Activated CD8-positive, alpha-beta memory T cell treated with anti-CD3 and anti-CD28 coated beads, Interleukin-2, amount 50 U/mL, for 4 hours (primary cell): Measurements from ENCODE around the gene CCNB2.

ENCODE experiments used
- DNase-seq: peaks from one replicate; pipeline ENCODE4 v3.0.0-alpha.2; 2020

CCNB2 gene

DNA sequence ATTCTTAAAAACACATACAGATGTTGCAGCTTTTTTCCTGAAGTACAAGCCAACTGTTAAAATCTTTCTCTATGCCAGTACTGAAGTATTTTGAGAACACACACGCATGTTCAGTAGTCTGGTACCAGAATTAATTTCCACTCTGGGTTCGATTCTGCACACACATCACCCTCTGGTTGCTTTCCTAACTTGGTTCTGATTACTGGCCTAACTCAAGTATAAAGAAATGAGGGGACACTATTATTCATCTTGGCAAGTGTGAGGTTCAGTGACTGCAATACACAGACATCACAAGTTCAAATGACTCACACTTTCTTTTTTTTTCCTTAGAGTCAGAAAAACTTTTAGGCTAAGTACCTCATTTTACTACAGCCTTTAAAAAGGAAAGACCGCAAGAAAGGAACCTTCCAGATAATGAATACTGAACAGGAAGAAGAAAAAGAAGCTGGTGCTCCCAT lies 64.3 kb downstream of the CCNB2 start:
- no peak for DNase-seq

DNA sequence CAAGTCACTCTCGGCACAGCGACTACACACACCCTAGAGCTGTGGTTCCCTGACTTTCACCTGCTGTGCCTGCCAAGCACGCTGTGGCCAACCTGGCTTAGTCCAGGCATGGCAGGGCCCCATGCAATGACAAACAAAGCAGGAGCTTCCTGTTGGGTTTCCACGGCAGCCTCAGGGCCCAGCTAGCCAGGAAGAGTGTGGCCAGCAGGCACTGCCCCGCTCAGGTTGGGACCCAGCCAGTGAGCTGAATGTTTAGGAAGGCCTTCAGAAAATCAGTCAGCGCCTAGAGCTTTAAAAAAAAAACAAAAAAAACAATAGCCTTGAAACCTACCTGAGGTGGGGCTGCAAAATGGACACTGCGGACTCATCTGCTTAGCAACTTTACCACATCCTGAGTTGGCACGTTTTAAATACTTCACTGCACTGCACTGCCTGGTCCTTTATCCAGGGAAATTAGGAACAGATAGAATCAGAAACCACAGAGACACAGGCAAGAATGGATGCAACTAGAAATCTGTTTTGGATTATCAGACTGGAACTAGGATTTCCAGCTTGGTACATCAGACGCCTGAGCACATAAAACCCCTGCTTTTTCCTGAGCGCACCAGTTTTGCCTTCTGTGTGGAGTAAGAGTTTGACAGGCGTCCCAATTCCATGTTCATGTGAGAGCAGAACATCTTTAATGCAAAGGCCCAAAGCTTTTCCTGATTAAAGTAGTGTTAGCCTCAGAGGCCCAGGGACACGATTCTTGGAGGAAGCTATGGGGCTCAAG lies 65.5 kb downstream of the CCNB2 start:
- DNase-seq = no peak

- DNase-seq = no peak
Measured at GRCh38 chr15:59171067-59171397, 66.1 kb downstream of the CCNB2 start.

DNA sequence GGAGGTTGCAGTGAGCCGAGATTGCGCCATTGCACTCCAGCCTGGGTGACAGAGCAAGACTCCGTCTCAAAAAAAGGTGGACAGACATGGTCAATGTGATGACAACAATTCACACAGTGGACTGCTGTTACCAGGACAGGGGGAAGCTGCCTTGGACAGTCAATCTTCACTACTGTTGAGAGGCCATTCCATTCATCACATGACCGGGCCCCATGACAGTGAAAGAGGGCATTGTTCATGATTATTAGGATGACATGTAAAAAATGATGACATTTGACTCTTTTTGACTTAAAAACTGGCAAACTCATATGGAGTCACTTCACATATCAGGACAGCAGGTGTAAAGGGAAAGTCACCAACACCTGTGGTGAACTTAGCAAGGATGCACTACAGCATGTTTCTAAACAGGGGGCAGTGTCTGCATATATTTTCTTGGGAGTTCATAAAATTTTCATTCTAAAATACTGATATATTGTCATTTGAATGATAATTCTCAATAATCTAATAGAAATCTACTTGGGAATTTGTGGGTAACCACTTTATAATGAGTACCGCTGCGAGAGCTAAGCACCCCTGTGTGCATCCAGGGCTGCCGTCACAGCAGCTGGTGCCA lies 67.4 kb downstream of the CCNB2 start:
- no peak for DNase-seq

- DNase-seq = no peak
Measured at GRCh38 chr15:59173194-59173593, 68.2 kb downstream of the CCNB2 start.

DNA sequence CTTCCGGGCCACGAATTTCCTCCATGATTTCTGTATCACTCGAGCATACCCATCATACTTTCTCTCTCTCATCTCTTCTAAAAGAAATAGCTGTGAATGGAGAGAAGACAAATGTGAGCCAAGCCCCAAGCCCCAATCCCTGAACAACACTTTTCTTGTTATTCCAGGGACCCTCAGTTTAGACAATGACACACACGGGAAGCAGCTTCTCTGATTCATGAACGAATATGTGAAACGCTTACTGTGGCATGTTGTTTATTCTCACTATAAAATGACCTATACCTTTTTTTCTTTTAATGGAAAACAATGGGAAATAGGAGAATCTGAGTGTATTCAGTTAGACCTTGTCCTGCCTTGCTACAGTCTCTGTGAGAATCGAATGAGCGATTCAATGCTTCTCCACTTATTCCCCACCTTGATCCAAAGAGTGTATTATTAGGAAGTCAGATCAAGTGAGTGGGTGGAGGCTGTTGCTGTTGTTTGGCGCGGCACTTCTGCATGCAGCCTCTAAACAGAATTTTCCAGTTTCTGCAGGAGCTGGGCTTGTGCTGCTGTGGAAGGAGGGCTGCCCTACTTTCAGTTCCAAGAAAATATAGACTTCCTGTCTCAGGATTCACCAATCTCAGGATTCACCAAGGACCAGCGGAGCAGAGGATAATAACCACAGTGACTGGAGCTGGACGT lies 69.3 kb downstream of the CCNB2 start:
- DNase-seq = no peak
